Thyroid gland (tissue), 4 donors: ENCODE results near the gene CNPPD1. TPM values are rescaled to one million over a fixed set of nuclear protein-coding genes. Genes with fewer than 3 reads are reported as not detected.

Experiments
- DNase-seq, 2 donors: peaks; one replicate each; pipeline ENCODE4 v3.0.0-alpha.2; 2019
- H3K27ac ChIP-seq, 3 donors: fragments of 200-600 bp; sonication (generic); 1 replicate in 2 of 3; 2 replicates in 1 of 3; pipeline ENCODE4 v1.5.1; 2016 to 2019; ENCODE audit warnings: mild to moderate bottlenecking in 1 of 3, moderate library complexity in 1 of 3
- H3K27me3 ChIP-seq: fragments of 200-600 bp; sonication (generic); one replicate; pipeline ENCODE4 v1.5.1; 2019
- H3K36me3 ChIP-seq, 2 donors: fragments of 200-600 bp; sonication (generic); one replicate each; pipeline ENCODE4 v1.5.1; 2016 to 2019
- H3K4me1 ChIP-seq, 2 donors: fragments of 200-600 bp; sonication (generic); one replicate each; pipeline ENCODE4 v1.5.1; 2017 to 2019
- H3K4me3 ChIP-seq, 3 donors: fragments of 200-600 bp; sonication (generic); replicated peaks in 1 of 3; 1 replicate in 2 of 3; 2 replicates in 1 of 3; pipeline ENCODE4 v1.5.1; 2016; ENCODE audit warnings: mild to moderate bottlenecking in 1 of 3
- H3K9me3 ChIP-seq: fragments of 200-600 bp; sonication (generic); one replicate; pipeline ENCODE4 v1.5.1; 2017
- CTCF ChIP-seq, 6 experiments: fragments of 200-600 bp in 3 of 6; fragments of 450-650 bp in 3 of 6; sonication (generic) in 3 of 6; IDR thresholded peaks; one replicate each; pipeline ENCODE4 v1.5.1; 2016 to 2019; ENCODE audit warnings: antibody characterized with exemption in 6 of 6, mild to moderate bottlenecking in 2 of 6, inconsistent platforms in 1 of 6, moderate library complexity in 1 of 6
- POLR2A ChIP-seq, 2 donors: fragments of 450-650 bp; IDR thresholded peaks; one replicate each; pipeline ENCODE4 v1.6.1; 2017; ENCODE audit warnings: antibody characterized with exemption in 2 of 2, mild to moderate bottlenecking in 2 of 2, moderate library complexity in 1 of 2
- WGBS, 2 donors: methylation state at CpG; one replicate each; pipeline ENCODE4 v1.1.5; 2017; 5-methylcytosine and 5-hydroxymethylcytosine counted together
- intact Hi-C: fragments of 100-400 bp; cut with DNase I; formaldehyde crosslinking; loops from one replicate; pipeline ENCODE4 v1.15.1; 2023
- total RNA-seq, 4 donors: library from RNA; depleted of rRNA; stranded (reverse); fragments of >200 nt; gene quantifications; one replicate each; pipeline ENCODE4 v1.2.3, GENCODE V29; 2016

CNPPD1 gene
- total RNA-seq, 4 donors from 2014 or later: 48.2 to 115 (median 65.0) TPM

GRCh38 chr2:219159771-219160185 lies 16.9 kb downstream of the CNPPD1 start:
- H3K27me3 ChIP-seq: no peaks in the 10 kb centered on the region
- peaks cover 4 to 11% of the 10 kb centered on the region in 2 donors for H3K4me1 ChIP-seq
- no peaks in the 10 kb centered on the region for H3K9me3 ChIP-seq
- TF ChIP-seq CTCF (IDR thresholded peaks at IDR 0.05) (no peak), POLR2A (IDR thresholded peaks at IDR 0.05) (no peak)
- peaks cover 0 to 3% of the 10 kb centered on the region in 2 donors for H3K36me3 ChIP-seq
- H3K27ac ChIP-seq: peak overlapping the region; percentile 90 to 97 (median 93)
- WGBS, 2 donors: 11 to 14% methylated on average over 18 of the region's 18 CpGs
- peak overlapping the region in 2 of 3 donors; percentile 40 to 50 for H3K4me3 ChIP-seq
- intact Hi-C loops: loop anchor here (5.0 to 10.0 kb wide), 2 partner anchors 138 to 225 kb away; partner anchors contain the start of gene DNPEP
- DNase-seq: no peak

GRCh38 chr2:219158586-219158985 lies 18.1 kb downstream of the CNPPD1 start:
- TF ChIP-seq POLR2A (IDR thresholded peaks at IDR 0.05) (no peak), CTCF (IDR thresholded peaks at IDR 0.05) (no peak)
- 89 to 91% methylated on average over 3 of the region's 3 CpGs for WGBS, 2 donors
- peaks cover 0 to 3% of the 10 kb centered on the region in 2 donors for H3K36me3 ChIP-seq

GRCh38 chr2:219158025-219158424 lies 18.7 kb downstream of the CNPPD1 start:
- no peaks in the 10 kb centered on the region for H3K9me3 ChIP-seq
- H3K4me1 ChIP-seq: peaks cover 4 to 11% of the 10 kb centered on the region in 2 donors
- TF ChIP-seq CTCF (IDR thresholded peaks at IDR 0.05) (no peak), POLR2A (IDR thresholded peaks at IDR 0.05) (no peak)
- peaks cover 0 to 3% of the 10 kb centered on the region in 2 donors for H3K36me3 ChIP-seq
- H3K27me3 ChIP-seq: no peaks in the 10 kb centered on the region
- intact Hi-C loops: loop anchor here (5.0 kb wide), 1 partner anchor 139 kb away; no protein-coding TSS in a partner anchor
- H3K27ac ChIP-seq: no peak overlapping the region
- H3K4me3 ChIP-seq: no peak overlapping the region
- WGBS, 2 donors: 82 to 89% methylated on average over 4 of the region's 4 CpGs
- DNase-seq: no peak

More at GRCh38 chr2:219158586-219158985, 18.1 kb downstream of the CNPPD1 start:
- intact Hi-C loops: loop anchor here (5.0 kb wide), 1 partner anchor 139 kb away; no protein-coding TSS in a partner anchor
- Histone ChIP-seq H3K4me3 (no peak overlapping the region), H3K27ac (no peak overlapping the region), H3K9me3 (no peaks in the 10 kb centered on the region), H3K4me1 (peaks cover 4 to 11% of the 10 kb centered on the region in 2 donors), H3K27me3 (no peaks in the 10 kb centered on the region)
- no peak for DNase-seq

GRCh38 chr2:219157396-219157795 lies 19.3 kb downstream of the CNPPD1 start:
- Histone ChIP-seq H3K4me3 (no peak overlapping the region), H3K36me3 (peaks cover 0 to 3% of the 10 kb centered on the region in 2 donors), H3K4me1 (peaks cover 4 to 11% of the 10 kb centered on the region in 2 donors), H3K27me3 (no peaks in the 10 kb centered on the region), H3K27ac (no peak overlapping the region), H3K9me3 (no peaks in the 10 kb centered on the region)
- WGBS, 2 donors: 79 to 82% methylated on average over 8 of the region's 8 CpGs
- TF ChIP-seq CTCF (IDR thresholded peaks at IDR 0.05) (no peak), POLR2A (IDR thresholded peaks at IDR 0.05) (no peak)
- intact Hi-C loops: loop anchor here (5.0 kb wide), 1 partner anchor 140 kb away; no protein-coding TSS in a partner anchor
- no peak for DNase-seq

GRCh38 chr2:219155054-219155644 lies 21.6 kb downstream of the CNPPD1 start:
- Histone ChIP-seq H3K36me3 (peaks cover 0 to 3% of the 10 kb centered on the region in 2 donors), H3K4me1 (peaks cover 0 to 6% of the 10 kb centered on the region in 2 donors), H3K4me3 (no peak overlapping the region), H3K27ac (no peak overlapping the region), H3K9me3 (no peaks in the 10 kb centered on the region), H3K27me3 (no peaks in the 10 kb centered on the region)
- TF ChIP-seq CTCF (IDR thresholded peaks at IDR 0.05): peak in 5 of 6 experiments; percentile 33 to 67 (median 59)
- TF ChIP-seq POLR2A (IDR thresholded peaks at IDR 0.05): no peak
- peak; percentile 12 to 22 for DNase-seq
- 11 to 13% methylated on average over 4 of the region's 4 CpGs for WGBS, 2 donors
- intact Hi-C loops: loop anchor here (5.0 kb wide), 1 partner anchor 142 kb away; no protein-coding TSS in a partner anchor
